WERI-Rb-1 (cell line): ENCODE data around the gene SURF6.
A peak's percentile ranks its signal among the peaks of the same experiment; 100 is the strongest.

Experiments used
- DNase-seq: peaks from one replicate; pipeline ENCODE4 v3.0.0-alpha.2; 2020
- H3K27ac ChIP-seq: fragments of 250-450 bp; sonication (Bioruptor Pico); 2 replicates; pipeline ENCODE4 v1.5.1; 2020; ENCODE audit warnings: mild to moderate bottlenecking, moderate library complexity
- H3K27me3 ChIP-seq: fragments of 250-450 bp; sonication (Bioruptor Pico); 2 replicates; pipeline ENCODE4 v1.5.1; 2021; ENCODE audit warnings: mild to moderate bottlenecking, low read depth, moderate library complexity; ENCODE audit not compliant: insufficient read depth, severe bottlenecking
- H3K36me3 ChIP-seq: fragments of 250-450 bp; sonication (Bioruptor Pico); 2 replicates; pipeline ENCODE4 v1.5.1; 2020; ENCODE audit warnings: mild to moderate bottlenecking, moderate library complexity
- H3K4me3 ChIP-seq: 2 replicates; pipeline ENCODE4 v1.5.1; 2011; ENCODE audit warnings: low read depth, mild to moderate bottlenecking, control low read depth, low read length
- H3K9me3 ChIP-seq: fragments of 250-450 bp; sonication (Bioruptor Pico); 2 replicates; pipeline ENCODE4 v1.5.1; 2021; ENCODE audit warnings: mild to moderate bottlenecking, moderate library complexity; ENCODE audit not compliant: severe bottlenecking
- TF ChIP-seq, protein P1 (sequence below): IDR thresholded peaks from 2 replicates; pipeline ENCODE4 v1.5.1; 2011; ENCODE audit warnings: low read depth, mild to moderate bottlenecking, control low read depth, inconsistent platforms, low read length

The SURF6 gene

DNA sequence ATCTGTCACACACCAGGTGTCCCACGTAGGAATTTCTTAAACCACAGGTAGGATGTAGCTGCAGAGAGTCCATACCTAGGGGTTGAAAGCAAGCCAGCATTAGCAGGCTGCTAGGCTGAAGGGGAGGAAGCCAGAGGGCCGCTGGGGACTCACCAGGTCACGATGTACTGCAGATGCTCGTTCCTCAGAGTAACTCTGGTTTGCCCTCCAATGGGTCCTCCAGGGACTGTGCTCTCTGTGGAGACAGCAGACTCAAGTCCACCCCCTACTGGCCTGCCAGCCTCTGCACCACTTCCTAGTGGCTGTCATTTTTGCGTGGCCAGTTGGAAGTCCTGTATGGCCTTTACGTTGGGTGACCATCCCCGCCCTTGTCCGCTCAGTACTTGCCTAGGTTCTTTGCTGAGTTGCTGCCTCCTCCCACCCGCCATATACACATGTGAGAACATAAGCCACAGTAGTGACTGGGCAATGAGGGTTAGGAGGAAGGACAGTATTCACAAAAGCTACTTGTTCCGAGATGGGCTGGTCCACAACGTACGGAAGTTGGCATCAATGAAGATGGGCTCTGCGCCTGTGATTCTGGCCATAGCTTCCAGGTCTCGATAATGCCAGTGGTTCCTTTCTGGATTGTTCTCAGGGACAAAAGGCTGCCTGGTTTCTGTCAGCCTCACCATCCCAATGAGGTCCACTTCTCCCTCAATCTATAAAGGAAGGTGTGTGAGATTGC lies 16.1 kb upstream of the SURF6 start:
- peaks cover 58% of the 10 kb centered on the region for H3K36me3 ChIP-seq
- no peaks in the 10 kb centered on the region for H3K9me3 ChIP-seq
- H3K27me3 ChIP-seq, result no peaks in the 10 kb centered on the region
- peak; percentile 80 for DNase-seq
- TF ChIP-seq, protein P1, sequence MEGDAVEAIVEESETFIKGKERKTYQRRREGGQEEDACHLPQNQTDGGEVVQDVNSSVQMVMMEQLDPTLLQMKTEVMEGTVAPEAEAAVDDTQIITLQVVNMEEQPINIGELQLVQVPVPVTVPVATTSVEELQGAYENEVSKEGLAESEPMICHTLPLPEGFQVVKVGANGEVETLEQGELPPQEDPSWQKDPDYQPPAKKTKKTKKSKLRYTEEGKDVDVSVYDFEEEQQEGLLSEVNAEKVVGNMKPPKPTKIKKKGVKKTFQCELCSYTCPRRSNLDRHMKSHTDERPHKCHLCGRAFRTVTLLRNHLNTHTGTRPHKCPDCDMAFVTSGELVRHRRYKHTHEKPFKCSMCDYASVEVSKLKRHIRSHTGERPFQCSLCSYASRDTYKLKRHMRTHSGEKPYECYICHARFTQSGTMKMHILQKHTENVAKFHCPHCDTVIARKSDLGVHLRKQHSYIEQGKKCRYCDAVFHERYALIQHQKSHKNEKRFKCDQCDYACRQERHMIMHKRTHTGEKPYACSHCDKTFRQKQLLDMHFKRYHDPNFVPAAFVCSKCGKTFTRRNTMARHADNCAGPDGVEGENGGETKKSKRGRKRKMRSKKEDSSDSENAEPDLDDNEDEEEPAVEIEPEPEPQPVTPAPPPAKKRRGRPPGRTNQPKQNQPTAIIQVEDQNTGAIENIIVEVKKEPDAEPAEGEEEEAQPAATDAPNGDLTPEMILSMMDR, result peak; percentile 92
- H3K4me3 ChIP-seq, result no peak overlapping the region
- H3K27ac ChIP-seq, result no peak overlapping the region

DNA sequence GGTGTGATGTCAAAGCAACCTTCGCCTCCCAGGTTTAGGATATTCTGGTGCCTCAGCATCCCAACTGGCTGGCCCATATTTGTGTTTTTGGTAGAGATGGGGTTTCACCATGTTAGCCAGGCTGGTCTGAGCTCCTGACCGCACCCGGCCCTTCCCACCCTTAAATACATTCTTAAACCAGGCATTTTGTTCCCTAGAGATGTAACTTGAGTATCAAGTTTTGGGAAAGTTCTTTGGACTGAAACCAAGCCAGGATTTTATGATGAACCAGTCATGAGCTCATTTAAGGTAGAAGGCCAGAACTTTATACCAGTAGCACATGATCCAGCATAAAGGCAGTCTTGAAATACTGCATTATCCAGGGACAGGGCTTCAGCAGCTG lies 15.5 kb upstream of the SURF6 start:
- no peak overlapping the region for H3K4me3 ChIP-seq
- TF ChIP-seq, protein P1, result no peak
- H3K36me3 ChIP-seq, result peaks cover 58% of the 10 kb centered on the region
- H3K27me3 ChIP-seq, result no peaks in the 10 kb centered on the region
- H3K9me3 ChIP-seq, result no peaks in the 10 kb centered on the region
- DNase-seq, result no peak
- H3K27ac ChIP-seq, result no peak overlapping the region

DNA sequence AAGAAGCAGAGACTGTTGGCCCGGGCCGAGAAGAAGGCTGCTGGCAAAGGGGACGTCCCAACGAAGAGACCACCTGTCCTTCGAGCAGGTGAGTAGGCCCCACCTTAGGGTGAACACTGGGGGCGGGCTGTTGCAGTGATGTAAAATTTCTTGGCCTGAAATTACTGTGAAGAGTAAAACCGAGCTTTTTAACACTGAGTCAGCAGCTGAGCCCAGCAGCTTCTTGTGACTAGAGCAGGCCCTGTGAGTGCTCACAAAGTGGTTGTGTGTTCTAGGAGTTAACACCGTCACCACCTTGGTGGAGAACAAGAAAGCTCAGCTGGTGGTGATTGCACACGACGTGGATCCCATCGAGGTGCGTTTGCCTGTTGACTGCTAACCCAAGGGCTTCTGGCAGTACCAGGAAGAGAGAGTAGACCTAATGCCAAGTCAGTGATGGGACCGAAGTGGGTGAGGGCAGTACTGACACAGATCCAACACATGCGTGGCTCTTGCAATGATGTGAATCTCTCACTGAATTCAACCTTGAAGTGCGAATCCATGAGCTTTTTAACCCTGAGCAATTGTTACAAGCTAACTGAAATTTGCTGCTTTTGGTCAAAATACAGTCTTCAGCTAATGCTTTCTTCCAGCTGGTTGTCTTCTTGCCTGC lies 14.1 kb upstream of the SURF6 start:
- Histone ChIP-seq H3K36me3 (peaks cover 72% of the 10 kb centered on the region), H3K27ac (peak overlapping the region; percentile 96; the same call in 1 of the 2 replicates), H3K4me3 (no peak overlapping the region), H3K9me3 (no peaks in the 10 kb centered on the region), H3K27me3 (no peaks in the 10 kb centered on the region)
- TF ChIP-seq, protein P1, result no peak
- DNase-seq, result no peak

DNA sequence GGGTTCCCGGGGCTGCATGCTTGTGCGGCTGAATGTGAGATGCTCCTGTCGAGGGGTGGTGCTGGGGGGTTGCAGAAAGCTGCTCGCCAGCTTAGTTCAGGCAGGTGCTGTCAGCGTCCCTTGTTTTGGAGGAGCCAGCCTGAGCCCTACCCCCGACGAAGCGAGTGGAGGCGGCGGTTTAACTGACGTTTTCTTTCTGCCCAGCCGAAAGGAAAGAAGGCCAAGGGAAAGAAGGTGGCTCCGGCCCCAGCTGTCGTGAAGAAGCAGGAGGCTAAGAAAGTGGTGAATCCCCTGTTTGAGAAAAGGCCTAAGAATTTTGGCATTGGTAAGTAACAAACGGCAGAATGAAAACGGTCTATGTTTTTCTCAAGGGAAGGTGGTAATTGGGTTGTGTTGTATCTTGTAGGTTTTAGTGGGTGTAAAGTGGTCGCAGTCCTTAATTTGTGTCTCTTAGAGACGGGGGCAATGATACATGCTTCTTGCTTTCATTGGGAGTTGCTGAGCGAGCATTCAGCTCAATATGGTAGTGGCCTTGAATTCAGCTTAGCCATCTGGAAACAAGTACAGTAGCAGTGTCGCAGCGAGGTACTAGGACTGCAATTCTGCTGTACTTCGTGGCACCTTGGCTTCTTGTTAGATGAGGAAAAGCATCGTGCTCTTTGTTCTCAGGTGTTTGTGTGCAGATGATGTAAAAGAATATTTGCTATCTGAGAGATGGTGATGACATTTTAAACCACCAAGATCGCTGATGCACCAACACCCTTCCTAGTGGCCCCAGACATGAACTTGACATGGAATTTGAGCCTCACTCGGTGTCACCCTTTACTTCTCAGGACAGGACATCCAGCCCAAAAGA lies 13.0 kb upstream of the SURF6 start:
- no peaks in the 10 kb centered on the region for H3K27me3 ChIP-seq
- no peaks in the 10 kb centered on the region for H3K9me3 ChIP-seq
- H3K27ac ChIP-seq, result peak overlapping the region; percentile 96
- no peak for DNase-seq
- H3K36me3 ChIP-seq, result peaks cover 84% of the 10 kb centered on the region
- TF ChIP-seq, protein P1, result no peak
- H3K4me3 ChIP-seq, result peak overlapping the region; percentile 98

DNA sequence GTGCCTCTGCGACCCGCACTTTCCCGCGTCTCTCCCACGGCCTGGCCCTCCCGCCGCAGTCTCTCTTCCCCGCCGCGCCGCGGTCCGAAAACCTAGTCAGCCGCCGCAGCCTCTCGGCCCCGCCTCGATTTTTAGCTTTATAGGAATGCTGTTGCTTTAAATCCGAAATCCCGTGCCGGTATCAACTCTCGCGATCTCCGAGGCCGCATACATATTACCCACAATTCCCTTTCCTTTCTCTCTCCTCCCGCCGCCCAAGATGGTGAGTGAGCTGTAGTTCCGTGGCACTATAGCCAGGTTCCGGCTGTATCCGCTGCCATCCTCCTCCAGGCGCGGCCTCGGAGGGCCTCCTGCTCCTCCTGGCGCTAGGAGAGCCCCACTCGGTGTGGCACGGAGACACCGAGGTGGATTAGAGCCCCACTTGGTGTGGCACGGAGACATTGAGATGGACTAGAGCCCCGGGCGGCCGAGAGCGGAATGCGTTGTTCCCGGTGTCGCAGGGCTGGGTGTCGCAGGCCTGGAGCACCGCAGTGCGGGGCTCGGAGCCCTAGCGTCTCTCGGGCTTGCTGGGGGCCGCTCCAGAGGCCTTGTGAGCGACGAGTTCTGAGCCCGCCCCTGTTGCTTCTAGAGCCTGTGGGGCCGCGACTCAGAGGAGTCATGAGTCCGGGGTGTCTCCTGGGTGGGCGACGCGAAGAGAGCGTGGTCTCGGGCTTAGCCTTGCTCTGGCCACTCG lies 12.2 kb upstream of the SURF6 start, which contains the start of the genes MED22 and RPL7A:
TSS of gene MED22 (minus strand) at position 147 of the 733 bp plus-strand sequence. CDS start 1,469 bp downstream, outside the sequence.
TSS of gene RPL7A (plus strand) at position 234 of the 733 bp plus-strand sequence. CDS start at position 260, 26 bp downstream.
- Histone ChIP-seq H3K27ac (peak within 1 kb of the TSS; percentile 96), H3K4me3 (peak within 1 kb of the TSS; percentile 98), H3K9me3 (no peaks in the 10 kb centered on the region), H3K36me3 (peaks cover 84% of the 10 kb centered on the region), H3K27me3 (no peaks in the 10 kb centered on the region)
- TF ChIP-seq, protein P1, result no peak
- DNase-seq, result peak; percentile 94
